Endometrial microvascular endothelial cells (primary cell): ENCODE results near the gene FER. TPM values are rescaled to one million over a fixed set of nuclear protein-coding genes. Genes with fewer than 3 reads are reported as not detected.

ENCODE experiments used
- in situ Hi-C: cut with HindIII; loops from 2 replicates; pipeline ENCODE4 v1.10.0; 2017; ENCODE audit warnings: low sequenced_read_pairs, low pct_unique_long_range_greater_than_20kb; ENCODE audit errors: inconsistent ontology term
- total RNA-seq: library from RNA; depleted of rRNA; stranded (reverse); fragments of >200 nt; gene quantifications from one replicate; pipeline ENCODE4 v1.2.3, GENCODE V29; 2015; ENCODE audit errors: inconsistent ontology term

FER gene
- total RNA-seq, 1 donor from 2014 or later: 21.9 TPM

GRCh38 chr5:109230369-109230768 lies 482.7 kb downstream of the FER start:
- in situ Hi-C loops: no loop called here

- in situ Hi-C loops: no loop called here
Observed at GRCh38 chr5:109231331-109231730, 483.6 kb downstream of the FER start.

DNA sequence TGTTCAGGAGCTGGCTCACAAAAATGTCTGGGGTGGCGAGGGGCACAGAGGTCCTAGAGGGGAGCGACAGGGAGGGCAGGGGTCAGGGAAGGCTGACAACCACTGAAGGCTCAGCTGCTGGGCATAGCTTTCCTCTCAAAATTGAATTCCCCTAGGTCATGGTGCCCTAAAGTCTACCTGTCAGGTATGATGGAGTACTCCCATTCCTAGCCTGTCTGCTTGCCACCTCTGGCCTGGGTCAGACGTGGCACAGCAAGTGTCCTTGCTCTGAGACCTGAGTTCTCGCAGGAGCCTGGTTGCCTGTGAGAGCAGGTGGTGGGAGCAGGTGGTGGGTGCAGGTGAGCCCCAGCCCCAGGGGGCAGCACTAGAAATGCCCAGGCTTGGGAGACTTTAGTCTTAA lies 486.7 kb downstream of the FER start:
- in situ Hi-C loops: no loop called here

DNA sequence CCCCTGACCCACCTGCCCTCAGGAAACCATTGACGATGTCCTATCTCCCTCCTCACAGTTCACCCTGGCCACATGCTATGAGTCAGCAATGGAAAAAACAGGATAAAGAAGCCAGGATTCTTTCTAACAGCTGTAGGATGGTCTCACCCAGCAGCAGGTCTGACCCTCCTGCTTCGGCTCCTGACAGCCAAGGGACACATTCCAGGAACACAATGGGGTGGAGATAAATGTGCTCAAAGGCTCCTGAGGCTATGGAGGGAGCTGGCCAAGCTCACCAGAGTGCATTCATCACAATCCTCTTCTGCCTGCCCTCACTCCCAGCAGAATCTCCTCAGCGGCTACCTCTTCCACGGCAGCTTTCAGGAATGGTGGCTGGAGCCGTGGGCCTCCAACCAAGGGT lies 491.8 kb downstream of the FER start:
- in situ Hi-C loops: no loop called here

DNA sequence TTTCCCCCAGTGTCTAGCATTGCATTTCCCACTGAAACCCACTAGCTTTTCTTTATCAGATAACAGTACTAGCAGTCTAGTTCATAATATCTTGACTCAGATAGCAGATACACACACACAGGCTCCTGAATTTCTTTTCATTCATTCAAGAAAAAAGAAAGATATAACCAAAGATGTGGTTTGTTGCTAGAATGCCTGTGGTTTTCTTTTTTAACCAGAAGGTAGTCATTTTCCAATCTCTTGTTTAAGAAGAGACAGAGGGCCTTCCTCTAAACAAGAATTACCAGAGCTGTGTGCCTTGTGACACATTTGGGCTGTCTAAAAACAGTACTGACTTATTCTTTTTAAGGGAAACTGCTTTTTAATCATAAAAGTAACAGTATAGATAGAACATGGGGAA lies 494.8 kb downstream of the FER start:
- in situ Hi-C loops: no loop called here

- in situ Hi-C loops: no loop called here
Observed at GRCh38 chr5:109246395-109246794, 498.7 kb downstream of the FER start.
